Neural progenitor cell (in vitro differentiated cells): ENCODE results near the gene ARL6IP5. TPM values are rescaled to one million over a fixed set of nuclear protein-coding genes. Genes with fewer than 3 reads are reported as not detected.
A peak's percentile ranks its signal among the peaks of the same experiment; 100 is the strongest.

Experiments
- DNase-seq: peaks from one replicate; pipeline ENCODE4 v3.0.0-alpha.2; 2016; ENCODE audit warnings: low spot score
- H2AFZ ChIP-seq: fragments of 200-600 bp; sonication (generic); replicated peaks from 2 replicates; pipeline ENCODE4 v1.6.1; 2016; ENCODE audit warnings: antibody characterized with exemption
- H3F3A ChIP-seq: fragments of 200-600 bp; sonication (generic); 2 replicates; pipeline ENCODE4 v1.6.1; 2016; ENCODE audit warnings: antibody characterized with exemption, low read depth
- H3K27ac ChIP-seq: fragments of 200-600 bp; sonication (generic); 2 replicates; pipeline ENCODE4 v1.5.1; 2016; ENCODE audit warnings: mild to moderate bottlenecking
- H3K27me3 ChIP-seq: fragments of 200-600 bp; sonication (generic); 2 replicates; pipeline ENCODE4 v1.6.1; 2016; ENCODE audit warnings: mild to moderate bottlenecking, moderate library complexity
- H3K36me3 ChIP-seq: fragments of 200-600 bp; sonication (generic); 2 replicates; pipeline ENCODE4 v1.5.1; 2016
- H3K4me1 ChIP-seq: fragments of 200-600 bp; sonication (generic); 2 replicates; pipeline ENCODE4 v1.6.1; 2016; ENCODE audit warnings: mixed run types
- H3K4me2 ChIP-seq: fragments of 200-600 bp; sonication (generic); 2 replicates; pipeline ENCODE4 v1.6.1; 2016
- H3K4me3 ChIP-seq: fragments of 200-600 bp; sonication (generic); 2 replicates; pipeline ENCODE4 v1.5.1; 2016
- H3K79me2 ChIP-seq: fragments of 200-600 bp; sonication (generic); 2 replicates; pipeline ENCODE4 v1.6.1; 2016; ENCODE audit warnings: low read depth
- H3K9ac ChIP-seq: fragments of 200-600 bp; sonication (generic); 2 replicates; pipeline ENCODE4 v1.6.1; 2016
- H3K9me3 ChIP-seq: fragments of 200-600 bp; sonication (generic); 2 replicates; pipeline ENCODE4 v1.5.1; 2016; ENCODE audit warnings: low read depth
- H4K20me1 ChIP-seq: fragments of 200-600 bp; sonication (generic); 2 replicates; pipeline ENCODE4 v1.6.1; 2016; ENCODE audit warnings: low read depth
- H3K27ac Mint-ChIP-seq: 3 replicates; pipeline ENCODE4 v1.8.0; 2021; ENCODE audit warnings: mixed read lengths
- H3K27me3 Mint-ChIP-seq: 2 replicates; pipeline ENCODE4 v1.8.0; 2022; ENCODE audit warnings: low read depth, mild to moderate bottlenecking, inconsistent platforms, moderate library complexity, mixed read lengths; ENCODE audit not compliant: insufficient read depth
- H3K36me3 Mint-ChIP-seq: 3 replicates; pipeline ENCODE4 v1.8.0; 2021; ENCODE audit warnings: mixed read lengths
- H3K4me1 Mint-ChIP-seq: 3 replicates; pipeline ENCODE4 v1.8.0; 2021; ENCODE audit warnings: mixed read lengths
- H3K4me3 Mint-ChIP-seq: 3 replicates; pipeline ENCODE4 v1.8.0; 2021; ENCODE audit warnings: mild to moderate bottlenecking, moderate library complexity, mixed read lengths
- H3K9me3 Mint-ChIP-seq: 3 replicates; pipeline ENCODE4 v1.8.0; 2020; ENCODE audit warnings: mixed read lengths
- CTCF ChIP-seq: fragments of 200-600 bp; sonication (generic); IDR thresholded peaks from 2 replicates; pipeline ENCODE4 v1.5.1; 2017; ENCODE audit warnings: antibody characterized with exemption, mild to moderate bottlenecking
- EZH2 ChIP-seq: fragments of 200-600 bp; sonication (generic); IDR thresholded peaks from 2 replicates; pipeline ENCODE4 v1.6.1; 2017; ENCODE audit warnings: antibody characterized with exemption, mild to moderate bottlenecking, moderate library complexity
- EZH2phosphoT487 ChIP-seq: fragments of 200-600 bp; sonication (generic); IDR thresholded peaks from 2 replicates; pipeline ENCODE4 v1.6.1; 2017; ENCODE audit warnings: antibody characterized with exemption
- total RNA-seq: library from RNA; depleted of rRNA; stranded (reverse); fragments of >200 nt; gene quantifications from 2 replicates; pipeline ENCODE4 v1.2.3, GENCODE V29; 2015; ENCODE audit warnings: low replicate concordance

Gene ARL6IP5
- total RNA-seq, 1 donor from 2014 or later: 72.4 TPM

- H3K4me3 Mint-ChIP-seq: no peak overlapping the region
- H4K20me1 ChIP-seq: no peaks in the 10 kb centered on the region
- no peaks in the 10 kb centered on the region for H3K36me3 Mint-ChIP-seq
- peaks cover 7% of the 10 kb centered on the region for H3K4me1 Mint-ChIP-seq
- no peaks in the 10 kb centered on the region for H3K79me2 ChIP-seq
- DNase-seq: no peak
- no peak overlapping the region for H3K27ac Mint-ChIP-seq
- H3K4me3 ChIP-seq: no peak overlapping the region
- no peaks in the 10 kb centered on the region for H3K36me3 ChIP-seq
- H3K4me1 ChIP-seq: no peaks in the 10 kb centered on the region
- no peak overlapping the region for H3K9ac ChIP-seq
- no peaks in the 10 kb centered on the region for H3K9me3 Mint-ChIP-seq
- no peaks in the 10 kb centered on the region for H3F3A ChIP-seq
- no peak overlapping the region for H3K27ac ChIP-seq
- no peak overlapping the region for H2AFZ ChIP-seq
- no peaks in the 10 kb centered on the region for H3K27me3 ChIP-seq
- no peaks in the 10 kb centered on the region for H3K27me3 Mint-ChIP-seq
- H3K9me3 ChIP-seq: no peaks in the 10 kb centered on the region
- TF ChIP-seq EZH2: no peak
- TF ChIP-seq CTCF: no peak
- TF ChIP-seq EZH2phosphoT487: no peak
- H3K4me2 ChIP-seq: no peak overlapping the region
These were observed 34.9 kb downstream of the ARL6IP5 start for GRCh38 chr3:69119681-69120080.

GRCh38 chr3:69120879-69121464 lies 36.2 kb downstream of the ARL6IP5 start:
- Mint-ChIP-seq H3K27ac (no peak overlapping the region), H3K4me3 (no peak overlapping the region), H3K36me3 (no peaks in the 10 kb centered on the region), H3K27me3 (no peaks in the 10 kb centered on the region), H3K4me1 (peaks cover 7% of the 10 kb centered on the region), H3K9me3 (no peaks in the 10 kb centered on the region)
- H3K9me3 ChIP-seq: no peaks in the 10 kb centered on the region
- H3F3A ChIP-seq: no peaks in the 10 kb centered on the region
- no peak overlapping the region for H3K4me3 ChIP-seq
- no peaks in the 10 kb centered on the region for H3K4me1 ChIP-seq
- no peaks in the 10 kb centered on the region for H3K36me3 ChIP-seq
- no peaks in the 10 kb centered on the region for H3K79me2 ChIP-seq
- H3K9ac ChIP-seq: no peak overlapping the region
- no peak overlapping the region for H3K27ac ChIP-seq
- H2AFZ ChIP-seq: peak overlapping the region; percentile 56
- H3K27me3 ChIP-seq: no peaks in the 10 kb centered on the region
- H4K20me1 ChIP-seq: no peaks in the 10 kb centered on the region
- TF ChIP-seq CTCF: peak; percentile 97
- no peak for TF ChIP-seq EZH2
- TF ChIP-seq EZH2phosphoT487: no peak
- H3K4me2 ChIP-seq: no peak overlapping the region
- peak; percentile 74 for DNase-seq

GRCh38 chr3:69121513-69121912 lies 36.8 kb downstream of the ARL6IP5 start:
- H3K9me3 ChIP-seq: no peaks in the 10 kb centered on the region
- H4K20me1 ChIP-seq: no peaks in the 10 kb centered on the region
- Mint-ChIP-seq H3K27ac (no peak overlapping the region), H3K27me3 (no peaks in the 10 kb centered on the region), H3K36me3 (no peaks in the 10 kb centered on the region), H3K9me3 (no peaks in the 10 kb centered on the region), H3K4me3 (no peak overlapping the region), H3K4me1 (peaks cover 7% of the 10 kb centered on the region)
- H3F3A ChIP-seq: no peaks in the 10 kb centered on the region
- DNase-seq: no peak
- no peaks in the 10 kb centered on the region for H3K4me1 ChIP-seq
- H3K9ac ChIP-seq: no peak overlapping the region
- no peak overlapping the region for H3K4me2 ChIP-seq
- TF ChIP-seq CTCF: no peak
- TF ChIP-seq EZH2: no peak
- TF ChIP-seq EZH2phosphoT487: no peak
- H3K4me3 ChIP-seq: no peak overlapping the region
- H3K27me3 ChIP-seq: no peaks in the 10 kb centered on the region
- no peak overlapping the region for H3K27ac ChIP-seq
- H2AFZ ChIP-seq: peak overlapping the region; percentile 11
- no peaks in the 10 kb centered on the region for H3K79me2 ChIP-seq
- H3K36me3 ChIP-seq: no peaks in the 10 kb centered on the region
